IMR-90 (cell line): ENCODE measurements around the gene ANO10. TPM values are rescaled to one million over a fixed set of nuclear protein-coding genes. Genes with fewer than 3 reads are reported as not detected.

Source experiments
- ATAC-seq: fragments of 200-7000 bp; cut with Tn5 transposase; 2 replicates; pipeline ENCODE4 v1.9.1; 2020; ENCODE audit warnings: low read depth, mild to moderate bottlenecking, moderate library complexity
- BruUV-seq: library from RNA; stranded (reverse); fragments of 400-500 nt; replicated peaks from 2 replicates; lab custom pipeline; 2021; lab: Mats Ljungman, UMichigan
- CTCF ChIA-PET: fragments of 300-600 bp; formaldehyde crosslinking; extraction: SDS; loops from one replicate; lab custom pipeline; 2021; ENCODE audit warnings: antibody characterized with exemption; lab: Yijun Ruan, JAX
- POLR2A ChIA-PET: fragments of 300-600 bp; sonication (Branson Sonifier 250); formaldehyde crosslinking; loops from one replicate; lab custom pipeline; 2022; ENCODE audit warnings: antibody characterized with exemption; ENCODE audit not compliant: unreplicated experiment; lab: Charles Lee
- DNase-seq: peaks from one replicate; pipeline ENCODE4 v3.0.0; 2013
- H2AFZ ChIP-seq: replicated peaks from 2 replicates; pipeline ENCODE3; 2013; ENCODE audit warnings: low read length, mild to moderate bottlenecking; ENCODE audit not compliant: poor library complexity
- H2AK5ac ChIP-seq: 2 replicates; pipeline ENCODE4 v1.6.1; 2013; ENCODE audit warnings: low read depth, low read length, inconsistent platforms
- H2AK9ac ChIP-seq: replicated peaks from 2 replicates; pipeline ENCODE3; 2013; ENCODE audit warnings: mild to moderate bottlenecking, low read depth, low read length, moderate library complexity; ENCODE audit not compliant: poor library complexity
- H2BK120ac ChIP-seq: 2 replicates; pipeline ENCODE4 v1.6.1; 2013; ENCODE audit warnings: low read depth, low read length, inconsistent platforms
- H2BK15ac ChIP-seq: 3 replicates; pipeline ENCODE4 v1.6.1; 2013; ENCODE audit warnings: low read depth, low read length, inconsistent platforms
- H2BK20ac ChIP-seq: 2 replicates; pipeline ENCODE4 v1.6.1; 2013; ENCODE audit warnings: low read depth, mild to moderate bottlenecking, inconsistent platforms, low read length, moderate library complexity
- H2BK5ac ChIP-seq: 2 replicates; pipeline ENCODE4 v1.6.1; 2013; ENCODE audit warnings: mild to moderate bottlenecking, low read depth, low read length, inconsistent platforms; ENCODE audit not compliant: poor library complexity, severe bottlenecking
- H3K14ac ChIP-seq: replicated peaks from 2 replicates; pipeline ENCODE4 v1.6.1; 2013; ENCODE audit warnings: low read depth, low read length, inconsistent platforms
- H3K18ac ChIP-seq: 2 replicates; pipeline ENCODE4 v1.6.1; 2013; ENCODE audit warnings: low read depth, low read length, control low read depth
- H3K23ac ChIP-seq: 2 replicates; pipeline ENCODE4 v1.6.1; 2013; ENCODE audit warnings: low read depth, low read length, inconsistent platforms
- H3K27ac ChIP-seq: 2 replicates; pipeline ENCODE4 v1.5.1; 2013; ENCODE audit warnings: mild to moderate bottlenecking, control low read depth, low read length; ENCODE audit not compliant: insufficient read depth
- H3K27me3 ChIP-seq: 2 replicates; pipeline ENCODE4 v1.6.1; 2013; ENCODE audit warnings: low read length; ENCODE audit not compliant: control insufficient read depth, insufficient read depth
- H3K36me3 ChIP-seq: 2 replicates; pipeline ENCODE4 v1.6.1; 2013; ENCODE audit warnings: low read length, mixed read lengths; ENCODE audit not compliant: control insufficient read depth, insufficient read depth
- H3K4ac ChIP-seq: 2 replicates; pipeline ENCODE4 v1.6.1; 2013; ENCODE audit warnings: low read depth, low read length, inconsistent platforms
- H3K4me1 ChIP-seq: 2 replicates; pipeline ENCODE4 v1.6.1; 2013; ENCODE audit warnings: low read length, mixed read lengths; ENCODE audit not compliant: control insufficient read depth, insufficient read depth
- H3K4me2 ChIP-seq: 2 replicates; pipeline ENCODE4 v1.6.1; 2013; ENCODE audit warnings: low read depth, mild to moderate bottlenecking, control low read depth, low read length, moderate library complexity
- H3K4me3 ChIP-seq: 2 replicates; pipeline ENCODE4 v1.5.1; 2013; ENCODE audit warnings: low read depth, mild to moderate bottlenecking, control low read depth, low read length, moderate library complexity; ENCODE audit not compliant: insufficient read depth
- H3K56ac ChIP-seq: 2 replicates; pipeline ENCODE4 v1.6.1; 2013; ENCODE audit warnings: low read length, inconsistent platforms; ENCODE audit not compliant: insufficient read depth; ENCODE audit errors: extremely low read depth
- H3K79me1 ChIP-seq, 2 experiments: 2 replicates each; pipeline ENCODE4 v1.6.1; 2013; ENCODE audit warnings: low read length in 2 of 2, inconsistent platforms in 1 of 2, low read depth in 1 of 2
- H3K9ac ChIP-seq: 2 replicates; pipeline ENCODE4 v1.6.1; 2013; ENCODE audit warnings: low read depth, low read length, control low read depth
- H3K9me1 ChIP-seq: 2 replicates; pipeline ENCODE4 v1.6.1; 2013; ENCODE audit warnings: low read length, inconsistent platforms; ENCODE audit not compliant: insufficient read depth
- H3K9me3 ChIP-seq: 2 replicates; pipeline ENCODE4 v1.6.1; 2013; ENCODE audit warnings: low read length; ENCODE audit not compliant: control insufficient read depth, insufficient read depth
- H4K20me1 ChIP-seq: 2 replicates; pipeline ENCODE4 v1.6.1; 2013; ENCODE audit warnings: low read length, inconsistent platforms; ENCODE audit not compliant: insufficient read depth
- H4K5ac ChIP-seq: 2 replicates; pipeline ENCODE4 v1.6.1; 2013; ENCODE audit warnings: mild to moderate bottlenecking, low read depth, low read length, control low read depth
- H4K8ac ChIP-seq, 2 experiments: 2 replicates each; pipeline ENCODE4 v1.6.1; 2013; ENCODE audit warnings: low read depth in 2 of 2, low read length in 2 of 2, control low read depth in 1 of 2, inconsistent platforms in 1 of 2
- H4K91ac ChIP-seq: 2 replicates; pipeline ENCODE4 v1.6.1; 2013; ENCODE audit warnings: low read depth, low read length, inconsistent platforms; ENCODE audit not compliant: insufficient read depth
- BHLHE40 ChIP-seq: fragments of 150-350 bp; IDR thresholded peaks from 2 replicates; pipeline ENCODE4 v1.6.1; 2016; ENCODE audit warnings: mild to moderate bottlenecking, low read depth, low read length
- CEBPB ChIP-seq: IDR thresholded peaks from 2 replicates; pipeline ENCODE4 v1.6.1; 2012; ENCODE audit warnings: low read depth, low read length, improper control_type of control experiment
- CHD1 ChIP-seq: IDR thresholded peaks from 2 replicates; pipeline ENCODE4 v1.6.1; 2012; ENCODE audit warnings: low read depth, low read length, improper control_type of control experiment
- FOS ChIP-seq: fragments of 150-350 bp; IDR thresholded peaks from 2 replicates; pipeline ENCODE4 v1.6.1; 2016; ENCODE audit warnings: low read depth, low read length
- MAFK ChIP-seq: IDR thresholded peaks from 2 replicates; pipeline ENCODE4 v1.6.1; 2012; ENCODE audit warnings: low read depth, low read length, improper control_type of control experiment
- MAZ ChIP-seq: IDR thresholded peaks from 2 replicates; pipeline ENCODE4 v1.6.1; 2012; ENCODE audit warnings: low read depth, mild to moderate bottlenecking, low read length, improper control_type of control experiment, moderate library complexity, borderline replicate concordance
- MXI1 ChIP-seq: IDR thresholded peaks from 2 replicates; pipeline ENCODE4 v1.6.1; 2012; ENCODE audit warnings: low read depth, mild to moderate bottlenecking, low read length, moderate library complexity, borderline replicate concordance
- NFE2L2 ChIP-seq: fragments of 150-350 bp; IDR thresholded peaks from 2 replicates; pipeline ENCODE4 v1.6.1; 2016; ENCODE audit warnings: low read depth, mild to moderate bottlenecking, low read length
- POLR2A ChIP-seq: IDR thresholded peaks from 2 replicates; pipeline ENCODE4 v1.6.1; 2012; ENCODE audit warnings: mild to moderate bottlenecking, low read depth, low read length
- RAD21 ChIP-seq: IDR thresholded peaks from 2 replicates; pipeline ENCODE4 v1.6.1; 2012; ENCODE audit warnings: low read length, improper control_type of control experiment
- RCOR1 ChIP-seq: IDR thresholded peaks from 2 replicates; pipeline ENCODE4 v1.6.1; 2012; ENCODE audit warnings: mild to moderate bottlenecking, low read length, improper control_type of control experiment; ENCODE audit not compliant: insufficient replicate concordance
- RFX5 ChIP-seq: IDR thresholded peaks from 2 replicates; pipeline ENCODE4 v1.8.0; 2012; ENCODE audit warnings: low read depth, mild to moderate bottlenecking, low read length, moderate library complexity
- SMC3 ChIP-seq: fragments of 150-350 bp; IDR thresholded peaks from 2 replicates; pipeline ENCODE4 v1.6.1; 2016; ENCODE audit warnings: low read depth, mild to moderate bottlenecking, antibody characterized with exemption, low read length, moderate library complexity
- dilution Hi-C: fragments of 300-500 bp; cut with HindIII; formaldehyde crosslinking; loops from one replicate; pipeline ENCODE4 v1.14.3; 2018; ENCODE audit warnings: low sequenced_read_pairs; ENCODE audit not compliant: unreplicated experiment
- in situ Hi-C: fragments of 300-500 bp; cut with MboI; formaldehyde crosslinking; loops from 3 replicates; pipeline ENCODE4 v1.14.3; 2019; ENCODE audit warnings: low sequenced_read_pairs, inconsistent platforms, mixed read lengths
- intact Hi-C: fragments of 100-400 bp; cut with micrococcal nuclease; formaldehyde crosslinking; loops from 2 replicates; pipeline ENCODE4 v1.10.0; 2022
- polyA plus RNA-seq, 3 experiments: library from polyadenylated mRNA; depleted of rRNA; stranded (reverse); fragments of >200 nt; gene quantifications; 2 replicates each; pipeline ENCODE4 v1.2.3, GENCODE V29; 2012; ENCODE audit warnings: low replicate concordance in 1 of 3
- total RNA-seq: library from RNA; depleted of rRNA; stranded (reverse); fragments of >200 nt; gene quantifications from 2 replicates; pipeline ENCODE4 v1.2.3, GENCODE V29; 2012
- TF ChIP-seq, protein P1 (sequence below): fragments of 150-350 bp; IDR thresholded peaks from 2 replicates; pipeline ENCODE4 v1.6.1; 2017; ENCODE audit warnings: mild to moderate bottlenecking, antibody characterized with exemption, low read length, low read depth
- TF ChIP-seq, protein P2 (sequence below): conservative IDR thresholded peaks from 2 replicates; pipeline ENCODE4 v1.5.1; 2012; ENCODE audit warnings: mild to moderate bottlenecking, low read depth, low read length, improper control_type of control experiment
- TF ChIP-seq, protein P3 (sequence below): fragments of 150-350 bp; IDR thresholded peaks from 2 replicates; pipeline ENCODE4 v1.6.1; 2016; ENCODE audit warnings: low read depth, mild to moderate bottlenecking, low read length, moderate library complexity, borderline replicate concordance

The ANO10 gene
- total and polyA plus RNA-seq, 2 of the 4 experiments (the other 2 are of a cell fraction), result 28.5 to 41.6 TPM

DNA sequence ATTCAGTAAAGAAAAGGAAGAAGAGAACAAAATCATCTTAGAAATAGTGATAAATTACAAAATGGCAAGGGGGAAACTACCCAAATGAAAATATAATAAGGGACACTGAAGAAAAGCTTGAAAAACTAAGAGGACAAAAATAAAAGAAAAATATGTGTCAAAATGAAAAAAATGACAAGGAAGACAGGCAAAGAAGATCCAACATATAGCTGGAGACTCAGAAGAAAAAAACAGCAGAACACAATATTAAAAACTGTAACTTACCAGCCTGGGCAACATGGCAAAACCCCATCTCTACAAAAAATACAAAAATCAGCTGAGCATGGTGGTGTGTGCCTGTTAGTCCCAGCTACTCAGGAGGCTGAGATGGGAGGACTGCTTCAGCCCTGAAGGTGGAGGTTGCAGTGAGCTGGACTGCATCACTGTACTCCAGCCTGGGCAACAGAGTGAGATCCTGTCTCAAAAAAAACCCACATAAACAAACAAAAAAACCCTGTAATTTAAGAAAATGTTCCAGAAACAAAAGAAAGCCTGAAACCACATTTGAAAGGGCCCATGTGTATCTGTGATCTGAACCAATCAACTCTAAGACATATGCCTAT is 93.2 kb downstream of the ANO10 start:
- ChIA-PET POLR2A (no interaction called here), CTCF (no interaction called here)
- TF ChIP-seq MXI1, result no peak
- no peak for TF ChIP-seq POLR2A
- no peak for TF ChIP-seq CHD1
- TF ChIP-seq SMC3, result no peak
- TF ChIP-seq, protein P1, sequence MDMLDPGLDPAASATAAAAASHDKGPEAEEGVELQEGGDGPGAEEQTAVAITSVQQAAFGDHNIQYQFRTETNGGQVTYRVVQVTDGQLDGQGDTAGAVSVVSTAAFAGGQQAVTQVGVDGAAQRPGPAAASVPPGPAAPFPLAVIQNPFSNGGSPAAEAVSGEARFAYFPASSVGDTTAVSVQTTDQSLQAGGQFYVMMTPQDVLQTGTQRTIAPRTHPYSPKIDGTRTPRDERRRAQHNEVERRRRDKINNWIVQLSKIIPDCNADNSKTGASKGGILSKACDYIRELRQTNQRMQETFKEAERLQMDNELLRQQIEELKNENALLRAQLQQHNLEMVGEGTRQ, result no peak
- TF ChIP-seq, protein P2, sequence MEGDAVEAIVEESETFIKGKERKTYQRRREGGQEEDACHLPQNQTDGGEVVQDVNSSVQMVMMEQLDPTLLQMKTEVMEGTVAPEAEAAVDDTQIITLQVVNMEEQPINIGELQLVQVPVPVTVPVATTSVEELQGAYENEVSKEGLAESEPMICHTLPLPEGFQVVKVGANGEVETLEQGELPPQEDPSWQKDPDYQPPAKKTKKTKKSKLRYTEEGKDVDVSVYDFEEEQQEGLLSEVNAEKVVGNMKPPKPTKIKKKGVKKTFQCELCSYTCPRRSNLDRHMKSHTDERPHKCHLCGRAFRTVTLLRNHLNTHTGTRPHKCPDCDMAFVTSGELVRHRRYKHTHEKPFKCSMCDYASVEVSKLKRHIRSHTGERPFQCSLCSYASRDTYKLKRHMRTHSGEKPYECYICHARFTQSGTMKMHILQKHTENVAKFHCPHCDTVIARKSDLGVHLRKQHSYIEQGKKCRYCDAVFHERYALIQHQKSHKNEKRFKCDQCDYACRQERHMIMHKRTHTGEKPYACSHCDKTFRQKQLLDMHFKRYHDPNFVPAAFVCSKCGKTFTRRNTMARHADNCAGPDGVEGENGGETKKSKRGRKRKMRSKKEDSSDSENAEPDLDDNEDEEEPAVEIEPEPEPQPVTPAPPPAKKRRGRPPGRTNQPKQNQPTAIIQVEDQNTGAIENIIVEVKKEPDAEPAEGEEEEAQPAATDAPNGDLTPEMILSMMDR, result no peak
- no peak for TF ChIP-seq MAZ
- no peak for TF ChIP-seq RAD21
- no peak for TF ChIP-seq CEBPB
- no peak for TF ChIP-seq NFE2L2
- TF ChIP-seq RFX5, result no peak
- TF ChIP-seq, protein P3, sequence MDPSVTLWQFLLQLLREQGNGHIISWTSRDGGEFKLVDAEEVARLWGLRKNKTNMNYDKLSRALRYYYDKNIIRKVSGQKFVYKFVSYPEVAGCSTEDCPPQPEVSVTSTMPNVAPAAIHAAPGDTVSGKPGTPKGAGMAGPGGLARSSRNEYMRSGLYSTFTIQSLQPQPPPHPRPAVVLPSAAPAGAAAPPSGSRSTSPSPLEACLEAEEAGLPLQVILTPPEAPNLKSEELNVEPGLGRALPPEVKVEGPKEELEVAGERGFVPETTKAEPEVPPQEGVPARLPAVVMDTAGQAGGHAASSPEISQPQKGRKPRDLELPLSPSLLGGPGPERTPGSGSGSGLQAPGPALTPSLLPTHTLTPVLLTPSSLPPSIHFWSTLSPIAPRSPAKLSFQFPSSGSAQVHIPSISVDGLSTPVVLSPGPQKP, result no peak
- TF ChIP-seq FOS, result no peak
- no peak for TF ChIP-seq BHLHE40
- no peak for TF ChIP-seq RCOR1
- TF ChIP-seq MAFK, result no peak
- Histone ChIP-seq H3K4me1 (peaks cover 5% of the 10 kb centered on the region), H3K27me3 (no peaks in the 10 kb centered on the region), H3K4me2 (no peak overlapping the region), H3K36me3 (peaks cover 4% of the 10 kb centered on the region; the same call in 1 of the 2 replicates), H2AK9ac (no peak overlapping the region), H2BK120ac (no peak overlapping the region), H2BK20ac (no peak overlapping the region), H4K5ac (no peak overlapping the region), H3K27ac (no peak overlapping the region), H3K9me3 (peaks cover 2% of the 10 kb centered on the region), H3K23ac (no peak overlapping the region), H3K18ac (no peak overlapping the region), H2BK15ac (no peak overlapping the region), H3K4me3 (no peak overlapping the region), H3K4ac (no peak overlapping the region), H3K9ac (no peak overlapping the region), H2AFZ (no peak overlapping the region), H2BK5ac (no peak overlapping the region), H3K56ac (no peak overlapping the region), H4K8ac (no peak overlapping the region), H3K14ac (no peak overlapping the region), H3K79me1 (peaks cover 5 to 26% of the 10 kb centered on the region in 2 experiments; a peak in 3 of 4 replicates), H4K91ac (no peak overlapping the region), H3K9me1 (peaks cover 9% of the 10 kb centered on the region), H2AK5ac (no peak overlapping the region), H4K20me1 (no peaks in the 10 kb centered on the region)
- ATAC-seq (no peak), DNase-seq (no peak)
- dilution Hi-C loops, result no loop called here
- intact Hi-C loops, result no loop called here
- in situ Hi-C loops, result no loop called here
- BruUV-seq, result no TSS peak
